Suppressor macrophage treated with lipopolysaccharide for 1 hour (primary cell): ENCODE data around the gene CNIH3.
A peak's percentile ranks its signal among the peaks of the same experiment; 100 is the strongest.
"Not testable (repeated sequence)": the region's sequence is repeated elsewhere in the genome, so short reads cannot be mapped to it uniquely, and the experiment has no call there.

Source experiments
- DNase-seq, 3 donors: peaks; one replicate each; pipeline ENCODE4 v3.0.0-alpha.2; 2020 to 2022

The CNIH3 gene

GRCh38 chr1:224615861-224616755, at the start of gene CNIH3:
Gene CNIH3, plus strand, starts transcription at chr1:224616317. Its CDS starts 858 bp downstream, at chr1:224617175.
- peak; percentile 65 to 82 (median 70) for DNase-seq

- DNase-seq, result not testable (repeated sequence)
Observed at GRCh38 chr1:224566492-224566891, 49.6 kb upstream of the CNIH3 start.

GRCh38 chr1:224569276-224569675, 46.8 kb upstream of the CNIH3 start:
- no peak for DNase-seq

GRCh38 chr1:224571975-224572374, 44.1 kb upstream of the CNIH3 start:
- peak in 1 of 3 donors; percentile 33 for DNase-seq

GRCh38 chr1:224579526-224579925, 36.6 kb upstream of the CNIH3 start:
- no peak for DNase-seq

- no peak for DNase-seq
Observed at GRCh38 chr1:224580006-224580405, 36.1 kb upstream of the CNIH3 start.

GRCh38 chr1:224582041-224582440, 34.1 kb upstream of the CNIH3 start:
- no peak for DNase-seq

- no peak for DNase-seq
Observed at GRCh38 chr1:224583774-224584173, 32.3 kb upstream of the CNIH3 start.

GRCh38 chr1:224585051-224585450, 31.1 kb upstream of the CNIH3 start:
- DNase-seq, result no peak

- DNase-seq, result no peak
Observed at GRCh38 chr1:224587051-224587450, 29.1 kb upstream of the CNIH3 start.

GRCh38 chr1:224588515-224588914, 27.6 kb upstream of the CNIH3 start:
- no peak for DNase-seq

- DNase-seq, result no peak
Observed at GRCh38 chr1:224589006-224589405, 27.1 kb upstream of the CNIH3 start.

GRCh38 chr1:224591326-224591725, 24.8 kb upstream of the CNIH3 start:
- DNase-seq, result no peak

- DNase-seq, result peak; percentile 63 to 74 (median 67)
Observed at GRCh38 chr1:224592636-224593582, 23.2 kb upstream of the CNIH3 start.

GRCh38 chr1:224594360-224594759, 21.8 kb upstream of the CNIH3 start:
- DNase-seq, result peak in 1 of 3 donors; percentile 33

- DNase-seq, result peak; percentile 45 to 57 (median 47)
Observed at GRCh38 chr1:224594851-224595250, 21.3 kb upstream of the CNIH3 start.

GRCh38 chr1:224605482-224606181, 10.5 kb upstream of the CNIH3 start:
- peak in 2 of 3 donors; percentile 28 to 32 for DNase-seq

GRCh38 chr1:224607188-224608148, 8.6 kb upstream of the CNIH3 start:
- no peak for DNase-seq

GRCh38 chr1:224609333-224609732, 6.8 kb upstream of the CNIH3 start:
- DNase-seq, result no peak

- no peak for DNase-seq
Observed at GRCh38 chr1:224612246-224612645, 3.9 kb upstream of the CNIH3 start.

- no peak for DNase-seq
Observed at GRCh38 chr1:224613486-224613885, 2.6 kb upstream of the CNIH3 start.
